ENCODE measurements around the gene DCXR.

DCXR gene

DNA sequence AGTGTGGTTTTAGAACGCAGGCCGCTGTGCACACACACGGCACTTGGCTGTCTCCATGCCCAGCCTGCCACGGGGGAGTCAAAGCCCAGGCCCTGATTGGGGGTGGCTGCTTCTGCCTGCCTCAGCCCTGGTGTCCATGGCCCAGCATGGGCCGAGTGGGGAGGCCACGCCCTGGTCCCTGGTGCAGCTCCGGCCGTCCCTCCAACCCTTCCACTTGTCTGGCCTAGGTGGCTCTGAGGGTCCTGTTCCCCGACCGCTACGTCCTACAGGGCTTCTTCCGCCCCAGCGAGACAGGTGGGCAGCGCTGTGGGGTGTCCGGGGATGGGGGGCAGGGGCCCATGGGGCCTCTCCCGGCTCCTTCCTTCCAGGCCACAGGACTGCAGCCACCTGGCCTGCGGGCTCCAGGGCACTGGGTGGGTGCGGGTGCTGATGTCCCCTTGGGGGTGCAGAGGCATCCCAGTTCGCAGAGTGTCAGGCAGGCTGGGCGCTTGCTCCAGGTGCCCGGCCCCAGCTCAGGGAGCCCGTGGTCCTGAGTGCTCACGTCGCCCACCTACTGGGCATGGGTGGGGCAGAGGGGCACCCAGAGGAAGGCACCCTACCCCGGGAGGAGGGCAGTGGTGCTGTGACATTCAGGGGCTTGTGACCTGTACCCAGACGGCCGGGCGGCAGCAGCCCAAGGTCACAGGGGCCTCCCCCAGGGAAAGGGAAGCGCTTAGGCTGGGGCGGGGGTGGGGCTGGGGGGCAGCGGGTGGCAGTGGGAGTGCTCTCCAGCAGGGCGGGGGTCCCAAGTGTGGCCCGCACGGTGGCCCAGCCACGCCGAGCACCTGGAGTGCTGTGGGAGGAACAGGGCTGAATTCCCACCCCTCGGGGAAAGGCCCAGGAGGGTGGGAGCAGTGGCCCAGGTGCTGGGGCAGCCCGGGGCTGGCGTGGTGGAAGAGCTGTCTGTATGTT, 26.6 kb downstream of the DCXR start:
- H2AFZ ChIP-seq (ENCODE audit: low read depth, low read length) = no peak overlapping the region
- no peaks in the 10 kb centered on the region for H3K27me3 ChIP-seq (ENCODE audit: insufficient read depth, low read length, poor library complexity)
- H3K4me2 ChIP-seq (ENCODE audit: insufficient read depth, low read length) = no peak overlapping the region
- H3K79me2 ChIP-seq (ENCODE audit: insufficient read depth, low read length) = no peaks in the 10 kb centered on the region
- no peak overlapping the region for H3K4me3 ChIP-seq (ENCODE audit: low read depth in 1 of 2, low read length in 2 of 2)
- H3K9ac ChIP-seq (ENCODE audit: low read depth, low read length) = no peak overlapping the region
- TF ChIP-seq EZH2 (IDR thresholded peaks at IDR 0.05; ENCODE audit: borderline replicate concordance, low read depth, low read length, severe bottlenecking) (no peak), CTCF (IDR thresholded peaks at IDR 0.05; ENCODE audit: borderline replicate concordance, extremely low read depth, low read length, poor library complexity, severe bottlenecking) (no peak)
- no peaks in the 10 kb centered on the region for H3K36me3 ChIP-seq (ENCODE audit: insufficient read depth, low read length)
- ATAC-seq (ENCODE audit: insufficient read depth, low read depth) (no peak), DNase-seq (no peak)
- peaks cover 4% of the 10 kb centered on the region; the same call in 1 of the 2 replicates for H4K20me1 ChIP-seq (ENCODE audit: insufficient read depth, low read length)
- no peaks in the 10 kb centered on the region for H3K9me3 ChIP-seq (ENCODE audit: insufficient read depth, low read length, severe bottlenecking)
- H3K4me1 ChIP-seq (ENCODE audit: insufficient read depth, low read length) = no peaks in the 10 kb centered on the region
- H3K27ac ChIP-seq (ENCODE audit: low read length) = no peak overlapping the region

DNA sequence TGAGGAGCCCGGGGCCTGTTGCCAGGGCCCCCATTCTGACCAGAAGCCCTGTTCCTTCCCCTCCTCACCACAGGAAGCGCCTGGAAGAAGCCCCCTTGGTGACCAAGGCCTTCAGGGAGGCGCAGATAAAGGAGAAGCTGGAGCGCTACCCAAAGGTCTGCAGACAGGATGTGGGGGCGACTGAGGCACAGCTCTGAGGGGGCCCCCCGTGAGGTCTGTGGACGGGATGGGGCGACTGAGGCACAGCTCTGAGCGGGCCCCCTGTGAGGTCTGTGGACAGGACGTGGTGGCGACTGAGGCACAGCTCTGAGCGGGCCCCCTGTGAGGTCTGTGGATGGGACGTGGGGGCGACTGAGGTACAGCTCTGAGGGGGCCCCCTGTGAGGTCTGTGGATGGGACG, 28.1 kb downstream of the DCXR start:
- Histone ChIP-seq H3K4me1 (ENCODE audit: insufficient read depth, low read length) (no peaks in the 10 kb centered on the region), H3K27ac (ENCODE audit: low read length) (no peak overlapping the region), H3K79me2 (ENCODE audit: insufficient read depth, low read length) (no peaks in the 10 kb centered on the region), H3K9me3 (ENCODE audit: insufficient read depth, low read length, severe bottlenecking) (no peaks in the 10 kb centered on the region), H3K4me3 (ENCODE audit: low read depth in 1 of 2, low read length in 2 of 2) (no peak overlapping the region), H3K9ac (ENCODE audit: low read depth, low read length) (no peak overlapping the region), H2AFZ (ENCODE audit: low read depth, low read length) (no peak overlapping the region), H3K27me3 (ENCODE audit: insufficient read depth, low read length, poor library complexity) (no peaks in the 10 kb centered on the region), H4K20me1 (ENCODE audit: insufficient read depth, low read length) (0 out of 2 replicates have a peak, but pooled peaks cover 4% of the 10 kb centered on the region), H3K36me3 (ENCODE audit: insufficient read depth, low read length) (no peaks in the 10 kb centered on the region), H3K4me2 (ENCODE audit: insufficient read depth, low read length) (no peak overlapping the region)
- TF ChIP-seq EZH2 (IDR thresholded peaks at IDR 0.05; ENCODE audit: borderline replicate concordance, low read depth, low read length, severe bottlenecking) (no peak), CTCF (IDR thresholded peaks at IDR 0.05; ENCODE audit: borderline replicate concordance, extremely low read depth, low read length, poor library complexity, severe bottlenecking) (no peak)
- DNase-seq = no peak
- no peak for ATAC-seq (ENCODE audit: insufficient read depth, low read depth)

DNA sequence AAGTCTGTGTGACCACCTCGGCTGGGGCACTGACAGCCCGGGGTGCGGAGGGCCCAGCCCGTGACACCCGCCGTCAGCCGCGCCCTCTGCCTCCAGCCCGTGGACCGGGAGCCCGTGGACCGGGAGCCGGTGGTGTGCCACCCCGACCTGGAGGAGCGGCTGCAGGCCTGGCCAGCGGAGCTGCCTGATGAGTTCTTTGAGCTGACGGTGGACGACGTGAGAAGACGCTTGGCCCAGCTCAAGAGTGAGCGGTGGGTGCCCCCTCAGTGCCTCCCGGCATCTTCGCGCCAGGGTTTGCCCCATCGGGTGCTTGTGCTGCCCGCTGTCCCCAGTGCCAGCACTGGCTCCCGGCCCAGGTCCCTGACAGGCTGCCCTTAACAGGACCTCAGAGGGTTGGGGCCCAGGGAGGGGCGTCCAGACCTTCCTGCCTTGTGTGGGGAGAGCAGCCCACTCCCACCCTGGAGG, 28.5 kb downstream of the DCXR start:
- Histone ChIP-seq H3K27ac (ENCODE audit: low read length) (no peak overlapping the region), H3K4me1 (ENCODE audit: insufficient read depth, low read length) (no peaks in the 10 kb centered on the region), H3K9ac (ENCODE audit: low read depth, low read length) (no peak overlapping the region), H3K27me3 (ENCODE audit: insufficient read depth, low read length, poor library complexity) (no peaks in the 10 kb centered on the region), H4K20me1 (ENCODE audit: insufficient read depth, low read length) (0 out of 2 replicates have a peak, but pooled peaks cover 4% of the 10 kb centered on the region), H3K79me2 (ENCODE audit: insufficient read depth, low read length) (no peaks in the 10 kb centered on the region), H3K4me3 (ENCODE audit: low read depth in 1 of 2, low read length in 2 of 2) (no peak overlapping the region), H3K4me2 (ENCODE audit: insufficient read depth, low read length) (no peak overlapping the region), H3K9me3 (ENCODE audit: insufficient read depth, low read length, severe bottlenecking) (no peaks in the 10 kb centered on the region), H3K36me3 (ENCODE audit: insufficient read depth, low read length) (no peaks in the 10 kb centered on the region), H2AFZ (ENCODE audit: low read depth, low read length) (no peak overlapping the region)
- TF ChIP-seq EZH2 (IDR thresholded peaks at IDR 0.05; ENCODE audit: borderline replicate concordance, low read depth, low read length, severe bottlenecking) (no peak), CTCF (IDR thresholded peaks at IDR 0.05; ENCODE audit: borderline replicate concordance, extremely low read depth, low read length, poor library complexity, severe bottlenecking) (no peak)
- no peak for DNase-seq
- ATAC-seq (ENCODE audit: insufficient read depth, low read depth) = no peak
